WTC11 (cell line): Measurements from ENCODE around the gene LAMB4.

ENCODE experiments used
- GABPB1 ChIP-seq: sonication (generic); formaldehyde crosslinking; IDR thresholded peaks from 2 replicates; pipeline ENCODE4 v1.8.1; 2023; ENCODE audit warnings: mild to moderate bottlenecking, missing genetic modification reagents
- TCF7 ChIP-seq: sonication (generic); formaldehyde crosslinking; IDR thresholded peaks from 2 replicates; pipeline ENCODE4 v1.8.0; 2022; ENCODE audit warnings: mild to moderate bottlenecking, low read depth, missing genetic modification reagents, moderate library complexity
- TF ChIP-seq, protein P1 (sequence below): fragments of 200-600 bp; IDR thresholded peaks from 2 replicates; pipeline ENCODE4 v1.8.0; 2022; ENCODE audit warnings: antibody characterized with exemption
- TF ChIP-seq, protein P2 (sequence below): sonication (generic); formaldehyde crosslinking; IDR thresholded peaks from 2 replicates; pipeline ENCODE4 v1.8.1; 2023; ENCODE audit warnings: mild to moderate bottlenecking, missing genetic modification reagents
- TF ChIP-seq, protein P3 (sequence below): sonication (generic); formaldehyde crosslinking; IDR thresholded peaks from 2 replicates; pipeline ENCODE4 v1.8.0; 2023; ENCODE audit warnings: mild to moderate bottlenecking, missing genetic modification reagents

DNA sequence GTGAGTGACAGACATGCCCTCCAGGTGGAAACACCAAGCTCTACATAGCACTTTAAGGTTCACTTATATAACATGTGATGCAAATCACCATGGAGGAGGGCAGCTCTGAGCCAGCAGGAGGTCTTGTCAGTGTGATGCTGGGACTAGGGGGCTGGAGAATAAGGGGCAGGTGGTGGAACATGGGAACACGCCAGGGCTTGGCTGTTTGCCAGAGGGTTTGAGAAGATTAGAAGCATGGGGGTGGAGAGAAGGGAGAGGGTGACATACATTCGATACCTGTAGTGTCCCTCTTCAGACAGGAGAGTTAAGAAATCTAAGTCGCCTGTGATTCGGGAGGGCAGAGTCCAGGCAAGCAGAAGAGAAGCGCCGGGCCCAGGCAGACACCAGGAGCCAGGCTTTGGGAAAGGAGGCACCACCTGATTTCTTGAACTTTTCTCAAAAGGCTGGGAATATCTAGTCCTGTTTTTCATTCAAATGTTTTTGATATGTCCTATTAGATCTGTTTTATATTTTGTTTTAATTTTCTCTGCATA, 16.9 kb upstream of the LAMB4 start:
- no peak for TF ChIP-seq GABPB1 (CRISPR knock-in tag)
- TF ChIP-seq, protein P1, sequence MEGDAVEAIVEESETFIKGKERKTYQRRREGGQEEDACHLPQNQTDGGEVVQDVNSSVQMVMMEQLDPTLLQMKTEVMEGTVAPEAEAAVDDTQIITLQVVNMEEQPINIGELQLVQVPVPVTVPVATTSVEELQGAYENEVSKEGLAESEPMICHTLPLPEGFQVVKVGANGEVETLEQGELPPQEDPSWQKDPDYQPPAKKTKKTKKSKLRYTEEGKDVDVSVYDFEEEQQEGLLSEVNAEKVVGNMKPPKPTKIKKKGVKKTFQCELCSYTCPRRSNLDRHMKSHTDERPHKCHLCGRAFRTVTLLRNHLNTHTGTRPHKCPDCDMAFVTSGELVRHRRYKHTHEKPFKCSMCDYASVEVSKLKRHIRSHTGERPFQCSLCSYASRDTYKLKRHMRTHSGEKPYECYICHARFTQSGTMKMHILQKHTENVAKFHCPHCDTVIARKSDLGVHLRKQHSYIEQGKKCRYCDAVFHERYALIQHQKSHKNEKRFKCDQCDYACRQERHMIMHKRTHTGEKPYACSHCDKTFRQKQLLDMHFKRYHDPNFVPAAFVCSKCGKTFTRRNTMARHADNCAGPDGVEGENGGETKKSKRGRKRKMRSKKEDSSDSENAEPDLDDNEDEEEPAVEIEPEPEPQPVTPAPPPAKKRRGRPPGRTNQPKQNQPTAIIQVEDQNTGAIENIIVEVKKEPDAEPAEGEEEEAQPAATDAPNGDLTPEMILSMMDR, result no peak
- TF ChIP-seq, protein P2, sequence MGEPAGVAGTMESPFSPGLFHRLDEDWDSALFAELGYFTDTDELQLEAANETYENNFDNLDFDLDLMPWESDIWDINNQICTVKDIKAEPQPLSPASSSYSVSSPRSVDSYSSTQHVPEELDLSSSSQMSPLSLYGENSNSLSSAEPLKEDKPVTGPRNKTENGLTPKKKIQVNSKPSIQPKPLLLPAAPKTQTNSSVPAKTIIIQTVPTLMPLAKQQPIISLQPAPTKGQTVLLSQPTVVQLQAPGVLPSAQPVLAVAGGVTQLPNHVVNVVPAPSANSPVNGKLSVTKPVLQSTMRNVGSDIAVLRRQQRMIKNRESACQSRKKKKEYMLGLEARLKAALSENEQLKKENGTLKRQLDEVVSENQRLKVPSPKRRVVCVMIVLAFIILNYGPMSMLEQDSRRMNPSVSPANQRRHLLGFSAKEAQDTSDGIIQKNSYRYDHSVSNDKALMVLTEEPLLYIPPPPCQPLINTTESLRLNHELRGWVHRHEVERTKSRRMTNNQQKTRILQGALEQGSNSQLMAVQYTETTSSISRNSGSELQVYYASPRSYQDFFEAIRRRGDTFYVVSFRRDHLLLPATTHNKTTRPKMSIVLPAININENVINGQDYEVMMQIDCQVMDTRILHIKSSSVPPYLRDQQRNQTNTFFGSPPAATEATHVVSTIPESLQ (CRISPR knock-in tag), result no peak
- TF ChIP-seq, protein P3, sequence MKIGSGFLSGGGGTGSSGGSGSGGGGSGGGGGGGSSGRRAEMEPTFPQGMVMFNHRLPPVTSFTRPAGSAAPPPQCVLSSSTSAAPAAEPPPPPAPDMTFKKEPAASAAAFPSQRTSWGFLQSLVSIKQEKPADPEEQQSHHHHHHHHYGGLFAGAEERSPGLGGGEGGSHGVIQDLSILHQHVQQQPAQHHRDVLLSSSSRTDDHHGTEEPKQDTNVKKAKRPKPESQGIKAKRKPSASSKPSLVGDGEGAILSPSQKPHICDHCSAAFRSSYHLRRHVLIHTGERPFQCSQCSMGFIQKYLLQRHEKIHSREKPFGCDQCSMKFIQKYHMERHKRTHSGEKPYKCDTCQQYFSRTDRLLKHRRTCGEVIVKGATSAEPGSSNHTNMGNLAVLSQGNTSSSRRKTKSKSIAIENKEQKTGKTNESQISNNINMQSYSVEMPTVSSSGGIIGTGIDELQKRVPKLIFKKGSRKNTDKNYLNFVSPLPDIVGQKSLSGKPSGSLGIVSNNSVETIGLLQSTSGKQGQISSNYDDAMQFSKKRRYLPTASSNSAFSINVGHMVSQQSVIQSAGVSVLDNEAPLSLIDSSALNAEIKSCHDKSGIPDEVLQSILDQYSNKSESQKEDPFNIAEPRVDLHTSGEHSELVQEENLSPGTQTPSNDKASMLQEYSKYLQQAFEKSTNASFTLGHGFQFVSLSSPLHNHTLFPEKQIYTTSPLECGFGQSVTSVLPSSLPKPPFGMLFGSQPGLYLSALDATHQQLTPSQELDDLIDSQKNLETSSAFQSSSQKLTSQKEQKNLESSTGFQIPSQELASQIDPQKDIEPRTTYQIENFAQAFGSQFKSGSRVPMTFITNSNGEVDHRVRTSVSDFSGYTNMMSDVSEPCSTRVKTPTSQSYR, result no peak
- TF ChIP-seq TCF7 (CRISPR knock-in tag), result no peak
